Measurements from ENCODE around the gene YJU2. TPM values are rescaled to one million over a fixed set of nuclear protein-coding genes. Genes with fewer than 3 reads are reported as not detected.
"Not testable (repeated sequence)": the region's sequence is repeated elsewhere in the genome, so short reads cannot be mapped to it uniquely, and the experiment has no call there.

The YJU2 gene
- total RNA-seq, 1 experiment from 2014 or later = 26.5 TPM

DNA sequence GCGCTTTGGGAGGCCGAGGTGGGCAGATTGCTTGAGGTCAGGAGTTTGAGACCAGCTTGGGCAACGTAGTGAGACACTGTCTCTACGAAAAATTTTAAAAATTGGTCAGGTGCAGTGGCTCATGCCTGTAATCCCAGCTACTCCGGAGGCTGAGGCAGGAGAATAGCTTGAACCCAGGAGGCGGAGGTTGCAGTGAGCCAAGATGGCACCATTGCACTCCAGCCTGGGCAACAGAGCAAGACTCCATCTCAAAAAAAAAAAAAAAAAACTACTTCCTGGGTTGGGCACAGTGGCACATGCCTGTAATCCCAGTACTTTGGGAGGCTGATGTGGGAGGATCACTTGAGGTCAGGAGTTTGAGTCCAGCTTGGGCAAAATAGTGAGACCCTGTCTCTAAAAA, 15.4 kb upstream of the YJU2 start:
- H3K4me3 Mint-ChIP-seq; H3K27ac Mint-ChIP-seq; H3K27me3 Mint-ChIP-seq (ENCODE audit: low read depth); H3K9me3 Mint-ChIP-seq; H3K36me3 Mint-ChIP-seq; H3K4me1 Mint-ChIP-seq; DNase-seq (ENCODE audit: low spot score); ATAC-seq: not testable (repeated sequence)
- CTCF ChIA-PET = interaction anchor here (0.8 to 2.9 kb wide), 3 partner anchors 31 to 112 kb away, joined by 6 to 10 read pairs (median 8); partner anchors contain the start of gene MPND
- peak; percentile 76 for TF ChIP-seq ZNF121 (CRISPR knock-in tag; IDR thresholded peaks at IDR 0.05)
- POLR2A ChIA-PET = interaction anchor here (0.6 kb wide), 1 partner anchor 246 kb away, joined by 3 read pairs; no protein-coding TSS in a partner anchor

DNA sequence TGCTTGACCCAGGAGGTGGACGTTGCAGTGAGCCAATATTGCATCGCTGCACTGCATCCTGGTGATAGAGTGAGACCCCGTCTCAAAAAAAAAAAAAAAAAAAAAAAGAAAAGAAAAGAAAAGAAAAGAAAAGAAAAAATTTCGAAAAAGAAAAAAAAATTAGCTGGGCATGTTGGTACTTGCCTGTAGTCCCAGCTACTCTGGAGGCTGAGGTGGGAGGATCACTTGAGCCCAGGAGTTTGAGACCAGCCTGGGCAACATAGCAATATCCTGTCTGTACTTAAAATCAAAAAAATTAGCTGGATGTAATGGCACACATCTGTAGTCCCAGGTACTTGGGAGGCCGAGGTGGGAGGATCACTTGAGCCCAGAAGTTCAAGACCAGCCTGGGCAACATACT, 14.7 kb upstream of the YJU2 start:
- DNase-seq (ENCODE audit: low spot score); H3K4me3 Mint-ChIP-seq; H3K9me3 Mint-ChIP-seq; H3K27me3 Mint-ChIP-seq (ENCODE audit: low read depth); H3K36me3 Mint-ChIP-seq; ATAC-seq; H3K4me1 Mint-ChIP-seq; H3K27ac Mint-ChIP-seq: not testable (repeated sequence)
- CTCF ChIA-PET = interaction anchor here (0.6 to 2.2 kb wide), 12 partner anchors 10 to 293 kb away, joined by 3 to 14 read pairs (median 4); partner anchors contain the start of gene FSD1
- POLR2A ChIA-PET = interaction anchor here (0.6 kb wide), 2 partner anchors 31 to 247 kb away, joined by 3 to 7 read pairs; no protein-coding TSS in a partner anchor

DNA sequence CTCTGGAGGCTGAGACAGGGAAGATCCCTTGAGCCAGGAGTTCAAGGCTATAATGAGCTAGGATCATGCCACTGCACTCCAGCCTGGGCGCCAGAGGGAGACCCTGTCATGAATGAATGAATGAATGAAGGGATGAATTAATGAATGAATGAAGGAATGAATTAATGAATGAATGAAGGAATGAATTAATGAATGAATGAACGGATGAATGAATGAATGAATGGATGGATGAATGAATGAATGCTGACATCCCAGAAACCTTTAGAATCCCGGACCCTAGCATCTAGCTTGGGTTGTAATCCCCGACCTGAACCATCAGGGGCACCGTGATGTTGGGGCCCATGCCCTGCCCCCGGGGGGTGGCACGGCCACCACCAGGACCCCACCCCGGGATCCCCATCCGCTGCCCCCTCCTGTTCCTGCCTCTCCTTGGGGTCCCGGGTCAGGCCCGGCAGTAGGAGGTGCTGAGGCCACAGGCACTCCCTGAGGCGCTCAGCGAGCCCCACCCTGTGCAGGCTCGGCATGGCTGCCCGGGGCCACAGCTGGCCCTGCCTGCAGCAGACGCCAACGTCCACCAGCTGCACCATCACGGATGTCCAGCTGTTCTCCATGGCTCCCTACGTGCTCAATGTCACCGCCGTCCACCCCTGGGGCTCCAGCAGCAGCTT, 14.1 kb upstream of the YJU2 start:
- no peaks in the 10 kb centered on the region for H3K36me3 Mint-ChIP-seq
- H3K27me3 Mint-ChIP-seq (ENCODE audit: low read depth) = no peaks in the 10 kb centered on the region; the same call in 1 of the 2 replicates
- CTCF ChIA-PET = interaction anchor here (0.6 to 2.2 kb wide), 18 partner anchors 9 to 293 kb away, joined by 3 to 14 read pairs (median 4); partner anchors contain the start of genes FSD1 and YJU2
- no peaks in the 10 kb centered on the region for H3K9me3 Mint-ChIP-seq
- H3K27ac Mint-ChIP-seq = no peak overlapping the region
- H3K4me3 Mint-ChIP-seq = no peak overlapping the region
- no peaks in the 10 kb centered on the region for H3K4me1 Mint-ChIP-seq
- DNase-seq (ENCODE audit: low spot score) (no peak), ATAC-seq (peak; percentile 17; the same call in 1 of the 2 replicates)
- TF ChIP-seq ZNF263 (CRISPR knock-in tag; IDR thresholded peaks at IDR 0.05; ENCODE audit: low read depth) (no peak), STAT6 (CRISPR knock-in tag; conservative IDR thresholded peaks at IDR 0.05; ENCODE audit: low read depth) (no peak), SMAD3 (CRISPR knock-in tag; IDR thresholded peaks at IDR 0.05; ENCODE audit: borderline replicate concordance) (no peak), ZNF121 (CRISPR knock-in tag; IDR thresholded peaks at IDR 0.05) (no peak)
- POLR2A ChIA-PET = no interaction called here

- H3K36me3 Mint-ChIP-seq = no peaks in the 10 kb centered on the region
- no peak overlapping the region for H3K4me3 Mint-ChIP-seq
- peak; percentile 84 for DNase-seq (ENCODE audit: low spot score)
- ChIA-PET POLR2A (no interaction called here), CTCF (interaction anchor here (0.6 to 2.7 kb wide), 17 partner anchors 9 to 246 kb away, joined by 3 to 14 read pairs (median 4); partner anchors contain the start of genes FSD1 and YJU2)
- no peaks in the 10 kb centered on the region for H3K9me3 Mint-ChIP-seq
- no peaks in the 10 kb centered on the region for H3K4me1 Mint-ChIP-seq
- H3K27me3 Mint-ChIP-seq (ENCODE audit: low read depth) = no peaks in the 10 kb centered on the region; the same call in 1 of the 2 replicates
- no peak overlapping the region for H3K27ac Mint-ChIP-seq
- ATAC-seq = peak; percentile 77
- peak; percentile 84; the same call in 1 of the 2 replicates for TF ChIP-seq ZNF416 (CRISPR knock-in tag; IDR thresholded peaks at IDR 0.05)
- TF ChIP-seq GTF2I (CRISPR knock-in tag; conservative IDR thresholded peaks at IDR 0.05) = peak; percentile 100
- no peak for TF ChIP-seq SMAD4 (CRISPR knock-in tag; IDR thresholded peaks at IDR 0.05)
- TF ChIP-seq ATF1 (CRISPR knock-in tag; IDR thresholded peaks at IDR 0.05) = no peak
- TF ChIP-seq ZNF512 (CRISPR knock-in tag; IDR thresholded peaks at IDR 0.05; ENCODE audit: borderline replicate concordance) = no peak
- no peak for TF ChIP-seq ESRRA (CRISPR knock-in tag; IDR thresholded peaks at IDR 0.05; ENCODE audit: borderline replicate concordance)
- TF ChIP-seq ETV6 (CRISPR knock-in tag; IDR thresholded peaks at IDR 0.05) = no peak
- TF ChIP-seq ZNF423 (CRISPR knock-in tag; IDR thresholded peaks at IDR 0.05) = no peak
- no peak for TF ChIP-seq ZNF425 (CRISPR knock-in tag; conservative IDR thresholded peaks at IDR 0.05)
- TF ChIP-seq FOXP1 (CRISPR knock-in tag; IDR thresholded peaks at IDR 0.05; ENCODE audit: borderline replicate concordance) = no peak
- TF ChIP-seq HMGXB4 (CRISPR knock-in tag; IDR thresholded peaks at IDR 0.05) = no peak
- TF ChIP-seq, protein P1, sequence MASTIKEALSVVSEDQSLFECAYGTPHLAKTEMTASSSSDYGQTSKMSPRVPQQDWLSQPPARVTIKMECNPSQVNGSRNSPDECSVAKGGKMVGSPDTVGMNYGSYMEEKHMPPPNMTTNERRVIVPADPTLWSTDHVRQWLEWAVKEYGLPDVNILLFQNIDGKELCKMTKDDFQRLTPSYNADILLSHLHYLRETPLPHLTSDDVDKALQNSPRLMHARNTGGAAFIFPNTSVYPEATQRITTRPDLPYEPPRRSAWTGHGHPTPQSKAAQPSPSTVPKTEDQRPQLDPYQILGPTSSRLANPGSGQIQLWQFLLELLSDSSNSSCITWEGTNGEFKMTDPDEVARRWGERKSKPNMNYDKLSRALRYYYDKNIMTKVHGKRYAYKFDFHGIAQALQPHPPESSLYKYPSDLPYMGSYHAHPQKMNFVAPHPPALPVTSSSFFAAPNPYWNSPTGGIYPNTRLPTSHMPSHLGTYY (CRISPR knock-in tag; IDR thresholded peaks at IDR 0.05) = peak; percentile 77; the same call in 1 of the 2 replicates
- TF ChIP-seq NR1H2 (CRISPR knock-in tag; IDR thresholded peaks at IDR 0.05) = no peak
- peak; percentile 86 for TF ChIP-seq ZNF121 (CRISPR knock-in tag; IDR thresholded peaks at IDR 0.05)
These were observed 13.5 kb upstream of the YJU2 start for GRCh38 chr19:4233282-4233853.

All from WTC11 (cell line).